ENCODE results near the gene FAM228B.

Gene FAM228B

GRCh38 chr2:24206242-24206641 is 83.0 kb downstream of the FAM228B start:
- FAIRE-seq, result no peak

GRCh38 chr2:24206714-24207113 is 83.4 kb downstream of the FAM228B start:
- FAIRE-seq, result no peak

GRCh38 chr2:24207359-24207758 is 84.1 kb downstream of the FAM228B start:
- no peak for FAIRE-seq

DNA sequence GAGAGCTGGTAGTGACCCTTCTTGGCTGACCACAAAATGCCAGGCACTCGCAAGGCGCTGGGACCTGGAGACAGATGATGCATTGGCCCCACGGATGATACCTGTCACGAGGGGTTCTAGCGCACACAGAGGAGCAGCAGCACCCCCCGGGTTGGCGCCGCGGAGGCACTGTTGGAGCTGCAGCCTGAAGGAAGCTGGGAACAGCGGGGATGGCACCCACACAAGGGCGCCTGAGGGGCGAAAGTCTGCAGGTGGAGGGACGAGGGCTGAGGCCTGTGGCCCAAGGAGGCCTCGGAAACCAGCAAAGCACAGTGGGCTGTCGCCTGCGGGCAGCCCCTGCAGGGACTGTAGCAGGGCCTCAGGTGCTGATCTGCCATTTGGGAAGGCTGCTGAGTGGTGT is 85.2 kb downstream of the FAM228B start:
- FAIRE-seq, result no peak

DNA sequence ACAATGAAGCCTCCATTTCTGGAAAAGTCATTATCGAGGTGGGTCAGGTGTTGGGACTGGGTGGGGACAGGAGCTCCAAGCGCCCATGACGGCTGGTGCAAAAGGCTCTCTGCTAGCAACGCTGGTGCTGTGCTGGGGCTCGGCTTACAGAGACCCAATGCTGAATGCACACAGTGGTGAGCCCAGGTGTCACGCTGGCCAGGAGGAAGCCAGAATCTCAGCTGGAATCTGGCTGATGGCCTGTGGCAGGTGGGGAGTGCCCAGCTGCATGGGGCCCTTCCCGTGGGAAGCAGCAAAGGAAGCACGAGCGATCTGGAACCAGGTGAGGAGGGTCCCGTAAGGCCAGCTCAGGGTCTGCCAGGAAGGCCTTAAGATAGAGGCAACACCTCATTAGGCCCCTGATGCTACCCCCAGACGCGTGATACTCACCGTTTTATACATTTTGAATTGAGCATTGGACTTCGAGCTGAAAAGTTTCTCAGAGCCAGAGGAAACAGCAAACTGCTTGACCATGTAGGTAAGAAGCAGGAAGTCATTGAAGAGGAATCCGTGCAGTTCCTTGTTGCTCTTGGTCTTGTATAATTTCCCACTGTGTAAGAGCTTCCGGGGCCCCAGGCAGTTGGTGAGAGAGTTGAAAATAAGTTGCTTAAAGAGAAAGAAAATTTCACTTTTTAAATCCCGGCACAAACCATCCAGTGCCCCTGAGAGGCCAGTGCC is 86.3 kb downstream of the FAM228B start:
- FAIRE-seq, result no peak

DNA sequence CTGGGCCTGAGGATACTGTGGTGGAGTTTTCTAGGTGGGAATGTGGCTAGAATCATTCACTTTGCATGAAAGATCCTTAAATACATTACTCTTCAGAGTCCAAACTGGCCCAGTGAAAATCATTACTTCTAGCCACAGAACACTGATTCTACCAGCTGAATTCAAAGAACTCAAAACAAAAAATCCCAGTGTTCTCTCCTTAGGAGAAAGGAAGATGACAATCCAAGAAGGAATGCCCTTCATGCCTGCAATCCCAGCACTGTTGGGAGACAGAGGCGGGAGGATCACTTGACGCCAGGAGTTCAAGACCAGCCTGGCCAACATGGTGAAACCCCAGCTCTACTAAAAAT is 86.8 kb downstream of the FAM228B start:
- no peak for FAIRE-seq

- FAIRE-seq, result no peak
These were observed 87.5 kb downstream of the FAM228B start for GRCh38 chr2:24210723-24211122.

DNA sequence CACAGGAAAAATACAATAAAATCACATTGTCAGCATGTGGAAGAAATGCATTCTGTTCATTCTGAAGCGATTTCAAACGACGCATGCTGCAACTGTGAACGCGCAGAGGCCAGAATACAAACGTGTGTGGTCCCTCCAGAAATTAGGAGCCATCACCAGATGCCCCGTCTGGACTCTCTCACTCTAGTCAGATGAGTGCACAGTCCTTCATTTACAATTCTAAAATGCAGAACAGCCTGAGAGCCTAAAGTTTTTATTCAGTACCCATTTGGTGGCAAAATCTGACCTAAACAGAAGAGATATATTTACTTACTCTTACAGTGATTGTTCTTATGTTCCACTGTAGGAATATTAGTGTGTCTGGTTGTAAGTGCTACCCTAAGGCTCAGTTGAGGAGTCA is 88.1 kb downstream of the FAM228B start:
- FAIRE-seq, result no peak

- FAIRE-seq, result no peak
These were observed 91.6 kb downstream of the FAM228B start for GRCh38 chr2:24214880-24215279.

Data from A204.1 (cell line).